GM19372 (cell line): ENCODE results near the gene RPTN.
"Not testable (repeated sequence)": the region's sequence is repeated elsewhere in the genome, so short reads cannot be mapped to it uniquely, and the experiment has no call there.

Source experiments
- ATAC-seq: cut with Tn5 transposase; IDR thresholded peaks from one replicate; pipeline ENCODE4 v1.9.1; 2021; ENCODE audit warnings: mild to moderate bottlenecking, low read depth, moderate library complexity; ENCODE audit not compliant: unreplicated experiment

The RPTN gene

DNA sequence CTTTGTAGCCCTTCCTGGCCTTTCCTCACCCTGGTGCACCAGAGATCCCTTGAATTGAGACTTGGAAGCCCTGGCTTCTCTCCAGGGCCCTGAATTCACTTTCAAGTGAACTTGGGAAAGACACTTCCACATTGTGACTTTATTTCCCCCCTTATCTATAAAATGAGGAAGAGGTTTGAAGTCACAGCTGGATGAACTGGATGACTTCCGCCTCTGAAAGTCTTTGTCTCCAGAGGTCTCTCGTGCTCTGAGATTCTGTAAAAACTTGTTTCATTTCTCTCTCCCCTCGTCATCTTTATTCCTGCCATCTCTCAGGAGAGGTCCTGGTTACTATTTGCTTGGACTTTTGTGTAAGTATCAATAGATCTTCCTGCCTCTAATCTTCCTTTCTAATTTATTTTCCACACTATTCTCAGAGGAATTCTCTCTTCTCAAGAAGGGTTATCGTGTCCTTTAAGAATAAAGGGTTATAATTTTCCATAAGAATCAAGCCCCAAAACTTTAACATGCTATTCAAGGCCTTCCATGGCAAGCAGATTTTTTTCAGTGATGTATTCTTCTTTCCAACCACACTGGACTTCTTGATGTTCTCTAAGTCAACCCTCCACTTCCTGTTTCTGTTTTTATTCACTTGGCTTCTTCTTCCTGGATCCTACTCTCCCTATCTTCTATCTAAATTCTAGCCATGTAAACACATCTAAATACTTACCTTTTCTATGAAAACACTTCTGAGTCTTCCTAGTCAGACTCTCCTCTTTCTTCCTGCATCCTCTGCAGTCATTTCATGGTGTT, 6.5 kb upstream of the RPTN start:
- ATAC-seq, result no peak

DNA sequence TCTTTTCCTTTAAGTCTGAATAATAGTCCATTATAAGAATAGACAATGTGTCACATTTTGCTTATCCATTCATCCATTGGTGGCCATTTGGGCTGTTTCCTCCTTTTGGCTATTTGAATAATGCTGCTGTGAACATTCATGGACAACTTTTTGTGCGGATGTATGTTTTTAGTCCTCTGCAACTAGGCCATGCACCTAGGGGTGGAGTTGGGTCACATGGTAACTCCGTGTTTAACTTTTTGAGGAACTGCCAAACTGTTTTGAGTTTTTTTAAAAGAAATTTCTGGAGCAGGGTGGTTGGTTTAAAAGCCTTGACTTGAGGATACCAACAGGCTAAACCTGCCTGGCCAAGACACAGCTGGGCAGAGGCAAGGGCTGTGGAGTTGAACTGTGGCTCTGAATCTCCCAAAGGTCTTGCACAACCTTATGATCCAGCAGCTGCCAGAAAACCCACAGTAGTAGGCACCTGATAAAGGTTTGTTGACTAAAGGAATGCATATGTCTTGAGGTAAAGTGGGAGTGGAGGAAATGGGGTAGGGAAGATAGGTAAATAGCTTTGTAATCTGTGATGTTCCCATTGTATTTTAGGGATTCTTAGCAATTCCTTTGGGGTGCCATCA, 5.6 kb upstream of the RPTN start:
- no peak for ATAC-seq

DNA sequence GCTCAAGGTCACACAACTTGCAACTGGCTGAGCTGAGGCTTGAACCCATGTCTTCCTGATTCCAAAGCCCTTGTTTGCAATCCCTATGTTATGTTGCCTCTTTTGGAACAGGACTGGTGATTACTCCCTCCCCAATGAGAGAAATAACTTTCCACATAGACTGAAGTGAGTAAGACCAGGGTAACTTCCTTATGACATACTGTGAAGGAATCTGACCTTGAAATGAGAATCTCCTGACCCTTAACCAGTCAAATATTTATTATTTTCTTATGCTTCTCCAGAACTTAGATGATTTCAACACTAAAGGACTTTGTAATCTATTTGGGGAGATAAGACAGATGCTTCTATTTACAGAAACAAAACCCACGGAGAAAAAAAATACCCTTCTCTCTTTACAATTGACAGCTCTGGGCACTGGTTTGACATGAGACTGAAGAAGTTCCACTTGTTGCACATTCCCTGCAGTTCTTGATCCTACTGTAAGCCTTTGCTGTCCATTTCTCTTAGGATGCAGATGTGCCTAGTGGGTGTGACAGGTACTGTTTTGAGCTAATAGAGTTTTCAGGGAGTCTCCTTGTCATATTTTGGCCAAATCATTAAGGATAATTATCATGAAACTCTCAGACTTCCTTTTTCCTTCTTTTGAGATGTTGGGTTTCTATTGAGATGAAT, 3.9 kb upstream of the RPTN start:
- no peak for ATAC-seq

DNA sequence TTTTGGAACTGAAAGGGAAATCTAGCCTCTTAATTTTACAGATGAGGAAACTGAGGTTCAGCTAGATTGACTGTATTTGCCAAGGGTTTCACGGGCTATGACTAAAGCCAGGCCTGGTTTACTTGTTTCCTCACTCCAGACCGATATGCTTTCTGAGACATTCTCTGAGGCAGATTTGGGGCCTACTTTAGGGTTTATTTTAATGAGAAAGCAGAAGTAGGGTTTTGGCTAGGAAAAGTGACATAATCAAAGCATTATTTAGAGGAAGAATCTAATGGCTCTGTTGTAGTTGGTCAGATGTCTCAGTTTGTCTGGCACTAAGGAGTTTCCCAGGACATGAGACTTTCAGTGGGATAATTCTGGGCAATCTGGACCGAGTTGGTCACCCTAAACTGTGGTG, 1.5 kb upstream of the RPTN start:
- ATAC-seq, result no peak

DNA sequence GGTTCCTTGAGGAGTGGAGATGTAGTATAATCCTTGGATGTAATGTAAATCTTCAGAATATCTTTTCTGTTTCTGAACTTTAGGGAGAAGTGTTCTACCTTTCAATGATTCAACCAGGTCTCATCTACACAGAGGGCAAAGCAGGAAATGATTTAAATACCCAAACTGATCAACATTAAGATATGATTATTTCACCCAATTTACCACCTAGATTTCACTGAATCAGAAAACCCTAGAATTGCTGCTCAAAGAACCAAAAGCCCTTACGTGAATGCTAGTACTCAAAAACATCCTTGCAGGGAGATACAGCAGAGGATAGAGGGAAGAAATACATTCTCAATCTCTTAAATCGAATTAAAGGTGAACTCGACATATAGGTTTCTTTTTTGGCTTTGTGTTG, 5.0 kb downstream of the RPTN start:
- ATAC-seq, result no peak

DNA sequence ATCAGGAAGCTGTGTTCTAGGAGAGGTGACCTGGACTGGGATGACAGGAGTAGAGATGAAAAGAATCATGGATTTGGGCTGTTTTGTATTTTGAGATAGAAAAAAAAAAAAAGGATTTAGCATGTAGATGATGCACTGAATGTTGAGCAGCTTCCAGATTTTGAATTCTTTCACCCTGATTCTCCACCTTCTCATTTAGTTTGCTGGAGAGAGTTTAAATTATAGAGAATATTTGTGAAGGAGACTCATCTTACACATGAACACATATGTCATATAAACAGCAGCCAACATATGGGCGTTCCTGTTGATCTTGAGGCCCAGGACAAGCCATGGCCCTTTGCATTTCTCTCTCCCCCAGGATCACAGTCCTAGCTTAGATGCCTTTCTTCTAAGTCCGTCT, 7.4 kb downstream of the RPTN start:
- no peak for ATAC-seq

DNA sequence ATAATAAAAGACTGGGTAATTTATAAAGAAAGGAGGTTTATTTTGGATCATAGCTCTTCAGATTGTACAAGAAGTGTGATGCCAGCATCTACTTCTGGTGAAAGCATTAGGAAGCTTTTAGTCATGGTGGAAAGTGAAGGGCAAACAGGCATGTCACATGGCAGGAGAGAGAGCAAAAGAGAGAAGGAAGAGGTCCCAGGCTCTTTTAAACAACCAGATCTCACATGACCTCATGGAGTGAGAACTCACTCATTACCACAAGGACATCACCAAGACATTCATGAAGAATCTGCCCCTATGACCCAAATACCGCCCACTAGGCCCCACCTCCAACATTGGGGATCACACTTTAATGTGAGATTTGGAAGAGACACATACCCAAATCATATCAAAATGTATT, 10.0 kb downstream of the RPTN start:
- ATAC-seq, result no peak

DNA sequence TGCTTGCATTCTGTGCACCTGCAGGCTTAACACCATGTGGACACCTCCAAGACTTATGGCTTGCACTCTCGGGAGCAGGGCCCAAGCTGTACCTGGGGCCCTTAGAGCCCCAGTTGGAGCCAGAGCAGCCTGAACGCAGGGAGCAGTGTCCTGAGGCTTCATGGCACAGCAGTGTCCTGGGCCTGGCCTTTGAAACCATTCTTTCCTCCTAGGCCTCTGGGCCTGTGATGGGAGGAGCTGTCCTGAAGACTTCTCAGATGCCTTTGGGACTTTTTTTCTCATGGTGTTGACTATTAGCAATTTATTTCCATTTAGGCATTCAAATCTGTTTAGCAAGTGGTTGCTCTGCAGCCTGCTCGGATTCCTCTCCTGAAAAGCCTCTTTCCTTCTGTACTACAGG, 11.0 kb downstream of the RPTN start:
- ATAC-seq, result no peak

DNA sequence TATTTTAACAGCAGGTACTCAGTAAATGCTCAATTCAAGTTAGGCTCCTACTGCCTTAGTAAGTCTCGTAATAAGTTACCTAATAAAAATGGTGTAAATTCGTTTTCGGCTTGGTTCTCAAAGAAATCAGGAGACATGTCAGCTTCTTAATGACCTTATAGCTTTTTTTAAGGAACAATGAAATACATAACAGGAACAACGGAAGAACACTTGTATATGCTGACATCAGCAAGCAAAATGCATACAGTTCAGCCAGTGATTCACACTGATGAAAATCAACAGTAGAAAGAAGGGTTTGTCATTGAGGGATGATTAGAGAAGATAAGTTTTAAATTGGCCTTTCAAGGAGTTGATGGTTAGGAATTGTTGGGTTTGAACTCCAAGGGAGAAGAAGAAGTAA, 13.3 kb downstream of the RPTN start:
- ATAC-seq, result no peak

DNA sequence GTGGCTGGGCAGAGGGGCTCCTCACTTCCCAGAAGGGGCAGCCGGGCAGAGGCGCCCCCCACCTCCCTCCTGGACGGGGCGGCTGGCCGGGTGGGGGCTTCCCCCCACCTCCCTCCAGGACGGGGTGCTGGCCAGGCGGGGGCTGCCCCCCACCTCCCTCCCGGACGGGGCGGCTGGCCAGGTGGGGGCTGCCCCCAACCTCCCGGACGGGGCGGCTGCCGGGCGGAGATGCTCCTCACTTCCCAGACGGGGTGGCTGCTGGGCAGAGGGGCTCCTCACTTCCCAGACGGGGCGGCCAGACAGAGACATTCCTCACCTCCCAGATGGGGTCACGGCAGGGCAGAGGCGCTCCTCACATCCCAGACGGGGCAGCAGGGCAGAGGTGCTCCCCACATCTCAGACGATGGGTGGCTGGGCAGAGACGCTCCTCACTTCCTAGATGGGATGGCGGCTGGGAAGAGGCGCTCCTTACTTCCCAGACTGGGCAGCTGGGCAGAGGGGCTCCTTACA, 14.3 kb downstream of the RPTN start:
- not testable (repeated sequence) for ATAC-seq

DNA sequence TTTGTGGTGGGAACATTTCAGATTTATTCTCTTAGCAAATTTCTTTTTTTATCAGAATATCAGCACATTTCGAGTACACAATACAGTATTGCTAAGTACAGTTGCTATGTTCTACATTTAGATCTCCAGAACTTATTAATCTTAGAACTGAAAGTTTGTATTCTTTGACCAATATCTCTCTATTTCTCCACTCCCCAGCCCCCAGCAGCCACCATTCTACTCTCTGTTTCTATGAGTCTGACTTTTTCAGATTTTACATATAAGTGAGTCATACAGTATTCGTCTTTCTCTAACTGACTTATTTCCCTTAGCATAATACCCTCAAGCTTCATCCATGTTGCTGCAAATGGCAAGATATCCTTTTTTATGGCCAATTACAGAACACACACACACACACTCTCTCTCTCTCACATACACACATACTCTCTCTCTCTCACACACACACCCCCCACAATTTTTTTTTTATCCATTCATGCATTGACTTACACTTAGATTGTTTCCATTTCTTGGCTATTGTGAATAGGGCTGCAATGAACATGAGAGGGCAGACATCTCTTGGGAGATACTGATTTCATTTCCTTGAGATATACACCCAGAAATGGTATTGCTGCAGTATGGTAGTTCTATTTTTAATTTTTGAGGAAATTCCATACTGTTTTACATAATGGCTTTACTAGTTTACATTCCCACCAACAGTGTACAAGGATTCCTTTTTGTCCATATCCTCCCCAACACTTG, 15.7 kb downstream of the RPTN start:
- no peak for ATAC-seq

DNA sequence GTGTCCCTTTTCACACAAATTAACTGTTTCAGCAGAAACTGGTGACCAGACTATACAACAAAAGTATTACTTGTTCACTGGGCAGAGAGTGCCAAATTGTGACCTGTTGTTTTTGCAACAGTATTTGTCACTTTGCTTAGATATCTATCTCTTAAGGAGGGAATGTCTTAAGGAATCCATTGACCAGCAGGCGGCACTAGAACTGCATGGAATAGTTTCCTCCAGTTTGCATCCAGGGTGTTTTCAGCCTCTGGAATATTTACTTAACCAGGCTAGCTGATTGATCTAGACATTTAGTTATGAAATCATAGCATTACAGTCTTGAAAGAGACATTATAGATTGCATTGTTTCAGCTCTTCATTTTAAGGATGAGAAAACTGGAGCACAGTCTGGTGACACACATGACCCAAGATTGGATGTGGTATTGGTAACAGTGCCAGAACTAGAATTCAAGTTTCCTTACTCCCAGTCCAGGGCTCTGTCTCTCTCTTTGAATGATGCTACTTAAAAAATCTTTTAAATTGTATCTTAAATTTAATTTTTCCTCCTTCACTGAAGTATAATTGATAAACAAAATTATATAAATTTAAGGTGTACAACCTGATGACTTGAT, 16.9 kb downstream of the RPTN start:
- no peak for ATAC-seq

DNA sequence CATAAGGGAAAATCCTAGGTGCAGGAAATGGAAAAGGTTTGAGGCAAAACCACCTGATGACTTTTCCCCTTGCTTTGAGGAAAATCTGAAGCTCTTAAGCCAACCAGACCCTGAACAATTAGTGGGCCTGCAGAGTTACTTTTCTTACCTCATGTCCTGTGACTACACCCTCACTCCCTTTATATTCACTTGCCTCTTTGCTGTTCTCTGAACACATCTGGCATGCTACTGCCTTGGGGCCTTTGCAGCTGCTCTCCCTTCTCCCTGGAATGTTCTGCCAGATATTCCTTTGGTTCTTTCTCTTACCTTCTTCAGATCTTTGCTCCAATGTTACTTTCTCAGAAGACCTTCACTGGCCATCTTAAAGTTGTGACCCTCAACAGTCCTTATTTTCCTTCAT, 21.8 kb downstream of the RPTN start:
- no peak for ATAC-seq

DNA sequence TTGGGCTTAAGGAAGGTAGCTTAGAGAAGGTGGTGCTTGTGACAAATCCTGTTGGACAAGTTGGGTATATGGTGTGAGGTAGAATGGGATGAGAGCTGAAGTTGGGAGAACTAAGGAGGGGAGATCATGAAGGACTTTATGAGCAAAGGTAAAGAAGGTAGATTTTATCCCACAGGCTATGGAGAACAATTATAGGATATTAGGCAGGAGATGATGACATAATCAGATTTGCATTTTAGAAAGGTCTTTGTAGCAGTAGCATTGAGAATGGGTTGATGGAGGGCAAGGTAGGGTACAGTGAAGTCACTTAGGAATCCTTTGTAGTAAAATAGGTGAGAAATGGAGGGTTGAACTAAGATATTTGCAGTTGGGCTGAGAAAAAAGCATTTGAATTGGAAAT, 28.8 kb downstream of the RPTN start:
- no peak for ATAC-seq

DNA sequence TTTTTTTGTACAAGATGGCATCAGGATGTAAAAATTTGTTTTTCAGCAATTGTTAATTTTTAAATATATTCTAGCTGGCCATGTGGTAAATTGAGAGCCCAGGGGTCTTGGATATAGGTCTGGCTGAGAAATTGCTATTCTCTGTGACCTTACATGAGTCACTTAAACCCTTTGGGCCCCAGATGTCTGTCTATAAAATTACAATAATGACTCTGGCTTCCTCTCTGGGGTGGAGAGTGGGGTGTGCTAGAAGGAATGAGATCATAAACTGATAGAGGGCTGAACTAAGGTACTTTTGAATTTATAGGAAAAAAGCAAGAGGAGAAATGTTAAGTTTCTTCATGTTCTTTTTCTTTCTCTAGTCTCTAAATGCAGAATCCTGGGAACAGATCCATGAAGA, 31.4 kb downstream of the RPTN start:
- ATAC-seq, result no peak

DNA sequence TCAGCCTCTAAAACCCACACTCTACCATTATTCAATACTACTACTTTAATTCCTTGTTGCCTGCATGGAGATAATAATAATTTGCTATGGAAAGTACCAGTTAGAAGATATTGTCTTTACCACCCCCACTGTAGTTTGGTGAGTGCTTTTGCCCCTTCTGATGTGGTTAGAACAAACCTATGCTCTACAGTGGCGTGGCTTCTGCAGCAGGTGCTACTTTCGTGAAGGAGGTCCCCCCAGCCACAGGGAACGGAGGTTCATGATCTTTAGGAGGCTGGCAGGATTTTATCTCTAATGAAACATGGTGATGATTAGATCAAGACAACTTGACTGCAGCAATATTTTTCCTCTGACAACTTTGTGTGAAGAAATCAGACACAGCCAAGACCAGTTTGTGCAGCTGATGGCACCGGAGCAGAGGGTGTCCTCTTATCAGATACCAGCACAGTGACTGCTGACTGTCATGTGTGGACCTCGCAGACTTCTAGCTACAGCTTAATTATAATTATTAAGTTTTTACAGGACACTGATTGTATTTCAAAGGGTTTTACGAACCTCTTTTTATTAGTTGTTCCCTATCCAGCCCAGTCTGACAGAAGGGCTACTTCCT, 33.1 kb downstream of the RPTN start:
- ATAC-seq, result no peak

DNA sequence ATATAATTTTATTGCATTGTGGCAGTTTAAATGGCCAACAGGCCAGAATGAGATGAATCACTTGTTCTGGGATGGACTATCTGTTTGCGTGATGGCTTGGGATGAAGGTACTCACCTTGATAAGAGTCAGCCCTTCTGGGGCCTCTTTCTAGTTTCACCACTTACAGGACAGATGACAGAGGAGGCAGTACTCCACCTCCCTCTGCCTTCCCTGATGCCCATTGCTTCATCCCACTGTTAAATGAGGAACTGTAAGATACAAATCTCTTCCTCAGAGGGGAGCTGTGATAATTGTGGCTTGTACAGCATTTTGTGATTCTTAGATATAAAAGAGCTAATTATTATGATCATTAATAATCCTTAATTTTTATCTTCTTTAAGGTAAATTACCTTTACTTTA, 40.1 kb downstream of the RPTN start:
- ATAC-seq, result no peak

DNA sequence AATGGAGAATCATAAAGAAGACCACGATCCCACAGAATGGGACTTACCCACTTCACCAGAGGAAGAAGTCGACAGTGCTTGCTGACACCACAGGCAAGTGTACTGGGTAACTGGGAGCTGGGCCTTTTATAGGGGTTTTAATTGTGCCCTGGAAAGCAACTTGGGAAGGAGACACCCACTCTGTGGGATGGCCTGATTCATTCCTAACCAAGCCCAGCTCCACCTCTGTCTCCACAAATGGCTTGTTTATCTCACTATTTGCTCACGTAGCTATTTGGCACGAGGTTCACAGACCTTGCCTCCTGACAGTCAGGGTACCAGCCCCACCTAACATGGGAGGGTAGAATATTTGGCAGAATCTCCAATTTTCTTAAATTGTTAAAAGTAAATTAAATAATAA, 43.7 kb downstream of the RPTN start, which contains the start of gene TCHH:
Gene TCHH (minus strand): TSS at position 101 of the 400 bp plus-strand sequence. CDS start 1,364 bp downstream, outside the sequence.
- no peak for ATAC-seq

DNA sequence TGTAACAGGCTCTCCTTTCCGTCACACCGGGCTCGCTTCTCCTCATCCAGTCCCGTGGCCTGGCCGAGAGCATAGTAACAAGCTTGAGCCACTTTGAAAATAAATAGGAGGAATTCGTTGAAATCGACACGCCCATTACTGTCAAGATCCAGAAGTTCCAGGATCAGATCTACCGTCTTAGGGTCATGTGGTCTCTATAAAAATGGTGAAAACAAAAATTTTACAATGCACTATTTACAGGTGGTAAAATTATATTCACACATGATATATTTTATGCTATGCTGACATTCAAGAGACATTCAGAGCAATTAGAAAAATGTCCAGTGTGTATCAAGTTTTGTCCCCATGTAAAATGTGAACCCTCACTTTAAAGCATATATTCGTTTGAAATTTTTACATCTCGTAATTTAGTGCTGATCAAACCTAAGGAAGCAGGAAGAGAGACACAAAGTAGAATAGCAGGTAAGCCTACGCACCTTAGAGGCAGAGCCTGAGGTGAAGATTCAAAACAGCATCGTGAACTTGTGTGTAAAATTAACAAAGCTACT, 46.1 kb downstream of the RPTN start:
- ATAC-seq, result no peak
